Small intestine (tissue), 7 donors: ENCODE data around the gene EFR3B. TPM values are rescaled to one million over a fixed set of nuclear protein-coding genes. Genes with fewer than 3 reads are reported as not detected.

Experiments used
- DNase-seq, 2 donors: peaks; one replicate each; pipeline versions ENCODE4 v3.0.0 to v3.0.0-alpha.2; 2013
- FAIRE-seq: peaks from 2 replicates; lab custom pipeline; 2012; peaks lifted over from hg19 to GRCh38; lab: Jason Lieb, UNC
- H3K27ac ChIP-seq, 3 donors: one replicate each; pipeline ENCODE4 v1.5.1; 2013; ENCODE audit warnings: low read length in 2 of 3, mild to moderate bottlenecking in 2 of 3, control low read depth in 1 of 3, inconsistent platforms in 1 of 3, low read depth in 1 of 3, moderate library complexity in 1 of 3
- H3K27me3 ChIP-seq, 3 donors: one replicate each; pipeline ENCODE4 v1.6.1; 2013; ENCODE audit warnings: low read length in 3 of 3, inconsistent platforms in 1 of 3; ENCODE audit not compliant: control insufficient read depth in 3 of 3, insufficient read depth in 3 of 3
- H3K36me3 ChIP-seq, 3 donors: one replicate each; pipeline ENCODE4 v1.6.1; 2013; ENCODE audit warnings: low read length in 3 of 3, inconsistent platforms in 1 of 3, low read depth in 1 of 3, mild to moderate bottlenecking in 1 of 3, moderate library complexity in 1 of 3; ENCODE audit not compliant: control insufficient read depth in 3 of 3, insufficient read depth in 2 of 3
- H3K4me1 ChIP-seq, 3 donors: one replicate each; pipeline ENCODE4 v1.6.1; 2013; ENCODE audit warnings: low read length in 2 of 3, inconsistent platforms in 1 of 3, low read depth in 1 of 3, mild to moderate bottlenecking in 1 of 3, moderate library complexity in 1 of 3; ENCODE audit not compliant: control insufficient read depth in 3 of 3, insufficient read depth in 2 of 3
- H3K4me3 ChIP-seq, 3 donors: one replicate each; pipeline ENCODE4 v1.5.1; 2013; ENCODE audit warnings: low read length in 3 of 3, control low read depth in 1 of 3, inconsistent platforms in 1 of 3, low read depth in 1 of 3, mild to moderate bottlenecking in 1 of 3, moderate library complexity in 1 of 3
- H3K9me3 ChIP-seq, 2 donors: one replicate each; pipeline ENCODE4 v1.6.1; 2013; ENCODE audit warnings: low read depth in 1 of 2, low read length in 1 of 2; ENCODE audit not compliant: control insufficient read depth in 2 of 2, insufficient read depth in 1 of 2
- WGBS, 3 donors: extraction: QIAGEN DNeasy Blood & Tissue Kit; methylation state at CpG; one replicate each; pipeline ENCODE4 v1.1.7; 2013; 5-methylcytosine and 5-hydroxymethylcytosine counted together
- polyA plus RNA-seq, 4 donors: library from polyadenylated mRNA; stranded (reverse) in 3 of 4; unstranded in 1 of 4; fragments of 200-250 nt in 3 of 4; fragments of 120-200 nt in 1 of 4; gene quantifications; one replicate each; pipeline versions ENCODE4 v1.2.1 to v1.2.3, GENCODE V29; 2013
- donor health status: healthy with polysubstance abuse.
- donor health status: control.
- donor health status: control.
- donor health status: Bipolar disorder and iron deficiency.
- donor health status: healthy.

EFR3B gene
- polyA plus RNA-seq, 4 donors, result 0.88 to 3.0 TPM; not detected in 2

DNA sequence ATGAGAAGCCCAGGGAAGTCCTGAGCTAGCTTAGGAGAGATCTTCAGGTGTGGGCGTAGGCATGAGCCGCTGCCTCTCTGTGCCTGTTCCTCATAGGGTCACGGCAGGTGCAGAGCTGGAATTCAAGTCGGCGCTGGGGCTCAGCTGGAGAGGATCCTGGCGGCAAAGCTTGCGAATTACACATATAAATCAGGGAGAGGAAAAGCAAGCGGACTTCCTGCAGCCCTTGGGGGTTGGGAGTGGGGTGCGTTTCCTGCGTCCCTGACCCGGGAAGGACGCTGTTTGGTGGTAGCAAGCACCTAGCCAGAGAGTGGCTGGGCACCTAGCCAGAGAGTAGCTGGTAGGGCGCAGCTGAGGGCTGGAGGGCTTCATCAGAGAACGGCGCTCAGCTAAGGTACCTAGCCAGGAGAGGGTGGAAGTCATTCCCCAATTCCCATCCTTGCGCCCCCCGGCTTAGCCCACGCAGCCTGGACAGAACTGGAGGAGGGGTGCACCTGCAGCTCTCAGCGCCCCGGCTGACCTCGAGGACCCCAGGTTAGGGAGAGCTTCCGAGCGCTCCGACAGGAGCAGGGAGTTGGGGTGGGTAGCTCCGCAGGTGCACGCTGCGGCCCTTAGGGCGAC, 459 bp upstream of the EFR3B start:
- FAIRE-seq, result no peak
- no peaks in the 10 kb centered on the region for H3K36me3 ChIP-seq
- peak; percentile 69 to 85 for DNase-seq
- 1 to 2% (median 2%) methylated on average over 25 to 28 of the region's 28 CpGs for WGBS, 3 donors
- peaks cover 0 to 21% (median 0%) of the 10 kb centered on the region in 3 donors for H3K27me3 ChIP-seq
- peak overlapping the region in 2 of 3 donors; percentile 43 to 69 for H3K27ac ChIP-seq
- peaks cover 0 to 6% (median 4%) of the 10 kb centered on the region in 3 donors for H3K4me1 ChIP-seq
- peak overlapping the region in 2 of 3 donors; percentile 41 to 60 for H3K4me3 ChIP-seq
- no peaks in the 10 kb centered on the region for H3K9me3 ChIP-seq

GRCh38 chr2:25042321-25043240, 705 bp downstream of the EFR3B start:
- peaks cover 0 to 21% (median 0%) of the 10 kb centered on the region in 3 donors for H3K27me3 ChIP-seq
- H3K27ac ChIP-seq, result peak overlapping the region in 2 of 3 donors; percentile 45 to 46
- H3K4me1 ChIP-seq, result peaks cover 0 to 6% (median 4%) of the 10 kb centered on the region in 3 donors
- no peak for FAIRE-seq
- H3K4me3 ChIP-seq, result peak overlapping the region; percentile 40 to 53 (median 50)
- H3K36me3 ChIP-seq, result no peaks in the 10 kb centered on the region
- DNase-seq, result peak; percentile 6 to 66
- H3K9me3 ChIP-seq, result no peaks in the 10 kb centered on the region
- 1% methylated on average over 52 to 76 of the region's 76 CpGs for WGBS, 3 donors

DNA sequence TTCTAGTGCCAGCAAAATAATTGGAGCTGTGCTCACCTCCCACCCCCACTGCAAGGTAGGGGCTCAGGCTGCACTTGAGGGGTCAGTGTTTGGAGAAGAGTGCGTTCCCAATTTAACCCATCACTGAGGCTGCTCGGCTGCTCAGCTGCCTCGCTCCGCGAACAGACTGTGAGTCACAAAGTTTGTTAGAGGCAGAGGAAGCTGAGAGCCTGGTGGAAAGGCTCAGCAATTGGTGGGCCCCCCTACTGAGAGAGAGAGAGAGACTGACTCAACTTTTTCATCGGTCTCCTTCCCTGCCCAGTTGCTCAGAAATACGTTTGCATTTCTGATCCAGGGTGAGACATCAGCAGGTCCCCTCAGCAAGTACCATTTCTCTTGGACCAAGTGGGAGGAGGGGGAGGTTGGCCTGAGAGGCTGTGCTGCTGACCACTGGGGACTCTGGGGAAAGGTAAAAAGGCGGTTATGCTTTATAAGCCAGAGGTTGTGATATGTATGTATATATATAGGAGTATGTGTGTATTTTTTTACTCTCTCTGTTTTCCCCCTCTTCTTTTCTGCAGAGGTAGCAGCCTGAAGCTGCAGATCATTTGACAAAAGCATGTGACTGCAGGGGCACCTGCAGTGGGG, 1.5 kb downstream of the EFR3B start:
- DNase-seq, result no peak
- H3K27me3 ChIP-seq, result peaks cover 0 to 21% (median 0%) of the 10 kb centered on the region in 3 donors
- peaks cover 0 to 6% (median 4%) of the 10 kb centered on the region in 3 donors for H3K4me1 ChIP-seq
- 31 to 47% (median 33%) methylated on average over 8 of the region's 8 CpGs for WGBS, 3 donors
- FAIRE-seq, result no peak
- no peak overlapping the region for H3K27ac ChIP-seq
- H3K9me3 ChIP-seq, result no peaks in the 10 kb centered on the region
- H3K4me3 ChIP-seq, result peak overlapping the region in 1 of 3 donors; percentile 50
- H3K36me3 ChIP-seq, result no peaks in the 10 kb centered on the region

- no peaks in the 10 kb centered on the region for H3K36me3 ChIP-seq
- H3K27ac ChIP-seq, result no peak overlapping the region
- H3K9me3 ChIP-seq, result no peaks in the 10 kb centered on the region
- no peak for DNase-seq
- H3K4me3 ChIP-seq, result no peak overlapping the region
- H3K4me1 ChIP-seq, result peaks cover 0 to 6% (median 4%) of the 10 kb centered on the region in 3 donors
- WGBS, 3 donors, result 73 to 82% (median 76%) methylated on average over 1 of the region's 1 CpG
- no peak for FAIRE-seq
- H3K27me3 ChIP-seq, result peaks cover 0 to 21% (median 0%) of the 10 kb centered on the region in 3 donors
Measured at GRCh38 chr2:25044011-25044410, 2.1 kb downstream of the EFR3B start.

- no peaks in the 10 kb centered on the region for H3K9me3 ChIP-seq
- 19 to 65% (median 27%) methylated on average over 6 of the region's 6 CpGs for WGBS, 3 donors
- FAIRE-seq (no peak), DNase-seq (no peak)
- H3K36me3 ChIP-seq, result no peaks in the 10 kb centered on the region
- H3K27me3 ChIP-seq, result peaks cover 0 to 21% (median 0%) of the 10 kb centered on the region in 3 donors
- H3K27ac ChIP-seq, result no peak overlapping the region
- no peak overlapping the region for H3K4me3 ChIP-seq
- peaks cover 0 to 6% (median 4%) of the 10 kb centered on the region in 3 donors for H3K4me1 ChIP-seq
Measured at GRCh38 chr2:25044990-25045389, 3.1 kb downstream of the EFR3B start.

DNA sequence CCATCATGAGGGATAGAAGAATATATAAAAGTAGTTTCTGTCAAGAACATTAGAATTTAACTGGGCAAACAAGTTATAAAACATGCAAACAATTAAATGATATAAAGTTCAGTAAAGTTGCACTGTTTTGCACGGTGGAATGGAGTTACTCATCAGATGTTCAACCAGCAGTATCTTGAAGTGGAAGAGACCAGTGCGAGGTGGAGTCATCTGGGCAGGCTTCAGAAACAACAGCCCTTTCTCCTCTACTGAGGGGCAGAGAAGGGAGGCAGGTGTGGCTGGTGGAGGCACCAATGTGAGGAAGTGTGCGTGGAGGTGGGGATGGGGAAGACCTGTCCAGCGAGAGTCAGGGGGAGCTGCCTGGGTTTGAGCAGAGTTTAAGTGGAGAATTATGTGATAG, 7.5 kb downstream of the EFR3B start:
- FAIRE-seq (no peak), DNase-seq (no peak)
- no peaks in the 10 kb centered on the region for H3K36me3 ChIP-seq
- H3K4me3 ChIP-seq, result no peak overlapping the region
- H3K27ac ChIP-seq, result no peak overlapping the region
- H3K27me3 ChIP-seq, result peaks cover 0 to 2% (median 0%) of the 10 kb centered on the region in 3 donors
- H3K4me1 ChIP-seq, result no peaks in the 10 kb centered on the region
- no peaks in the 10 kb centered on the region for H3K9me3 ChIP-seq
- WGBS, 3 donors, result 67 to 86% (median 72%) methylated on average over 4 of the region's 4 CpGs

- H3K27ac ChIP-seq, result no peak overlapping the region
- no peak overlapping the region for H3K4me3 ChIP-seq
- H3K4me1 ChIP-seq, result no peaks in the 10 kb centered on the region
- DNase-seq, result no peak
- no peaks in the 10 kb centered on the region for H3K9me3 ChIP-seq
- H3K27me3 ChIP-seq, result no peaks in the 10 kb centered on the region
- H3K36me3 ChIP-seq, result no peaks in the 10 kb centered on the region
- FAIRE-seq, result no peak
Measured at GRCh38 chr2:25050128-25050527, 8.3 kb downstream of the EFR3B start.

DNA sequence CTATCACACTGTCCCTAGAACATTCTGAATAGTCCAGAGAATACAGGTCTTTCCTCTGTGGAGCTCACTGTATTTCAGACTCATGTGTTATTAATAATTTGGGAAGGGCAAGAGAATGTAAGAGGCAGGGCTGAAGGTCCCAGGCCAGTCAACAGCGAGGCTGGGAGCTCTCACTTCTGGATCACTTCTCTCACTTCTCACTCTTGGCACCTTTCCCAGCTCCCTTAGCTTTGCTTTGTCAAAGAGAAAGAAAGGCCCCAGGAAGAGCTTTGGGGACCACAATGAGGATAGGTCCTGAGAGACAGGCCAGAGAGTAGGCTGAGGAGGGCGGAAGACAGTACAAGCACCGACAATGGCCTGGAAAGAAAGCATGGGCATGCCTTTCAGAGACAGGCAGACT, 11.2 kb downstream of the EFR3B start:
- no peak overlapping the region for H3K27ac ChIP-seq
- 82 to 89% (median 88%) methylated on average over 3 of the region's 3 CpGs for WGBS, 3 donors
- no peak for FAIRE-seq
- no peaks in the 10 kb centered on the region for H3K36me3 ChIP-seq
- H3K4me3 ChIP-seq, result no peak overlapping the region
- DNase-seq, result no peak
- H3K9me3 ChIP-seq, result no peaks in the 10 kb centered on the region
- no peaks in the 10 kb centered on the region for H3K27me3 ChIP-seq
- H3K4me1 ChIP-seq, result no peaks in the 10 kb centered on the region
